ENCODE measurements around the gene SLC24A3. TPM values are rescaled to one million over a fixed set of nuclear protein-coding genes. Genes with fewer than 3 reads are reported as not detected.

The SLC24A3 gene
- polyA plus RNA-seq, 3 donors, result 3.0 to 4.5 (median 3.1) TPM

DNA sequence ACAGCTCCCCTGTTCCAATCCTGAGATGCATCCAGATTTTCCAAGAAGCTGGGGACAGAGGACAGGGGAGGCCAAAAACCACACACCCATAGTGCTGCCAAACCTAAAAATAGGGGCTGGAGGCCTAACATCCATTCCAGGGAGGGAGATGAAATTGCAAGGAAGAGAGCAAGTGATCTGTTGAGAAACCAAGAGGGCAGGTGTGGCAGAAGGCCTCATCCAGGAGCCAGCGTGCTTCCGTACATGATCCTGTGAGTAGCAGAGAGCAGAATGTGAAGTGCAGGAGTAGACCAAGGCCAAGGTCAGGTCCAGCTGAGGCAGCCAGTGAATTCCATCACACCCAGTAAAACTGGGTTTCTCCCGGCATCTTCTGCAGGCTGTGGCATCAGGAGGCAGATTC lies 377.9 kb downstream of the SLC24A3 start:
- no peak for DNase-seq

DNA sequence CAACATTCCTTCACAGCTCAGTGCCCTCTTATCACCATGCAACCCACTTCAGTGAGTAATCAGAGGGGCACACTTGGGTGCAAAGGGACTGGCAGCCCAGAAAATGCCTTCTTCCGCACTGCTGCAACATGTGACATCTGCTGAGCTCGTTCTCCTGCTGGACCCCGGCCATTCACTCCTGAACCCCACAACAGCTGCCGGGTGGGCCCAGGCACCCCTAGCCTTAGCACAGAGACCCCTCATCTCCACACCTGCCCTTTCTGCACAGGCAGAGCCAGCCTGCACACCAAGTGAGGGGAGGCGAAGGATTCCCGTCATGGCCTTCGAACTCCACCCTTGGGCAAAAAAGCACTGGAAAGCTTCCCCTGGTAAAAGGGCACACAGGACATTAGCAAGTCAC lies 381.3 kb downstream of the SLC24A3 start:
- DNase-seq, result no peak

DNA sequence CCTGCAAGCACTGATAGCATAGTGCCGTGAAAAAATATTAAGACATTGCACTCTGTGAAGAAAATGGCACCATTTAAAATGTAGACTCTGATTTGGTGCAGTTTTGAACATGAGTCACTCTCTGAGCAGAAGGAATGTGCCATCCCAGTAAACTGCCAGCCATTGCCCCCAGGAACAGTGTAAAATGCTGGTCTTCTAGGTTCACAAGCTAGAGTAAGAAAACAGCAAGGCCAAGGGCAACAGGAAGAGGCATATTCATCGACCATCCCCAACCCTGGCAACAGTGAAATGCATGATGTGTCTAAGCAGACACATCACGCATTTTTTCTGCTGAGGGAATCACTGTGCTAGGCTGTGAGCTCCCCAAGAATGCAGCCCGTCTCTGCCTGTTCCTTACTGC lies 382.5 kb downstream of the SLC24A3 start:
- no peak for DNase-seq

DNA sequence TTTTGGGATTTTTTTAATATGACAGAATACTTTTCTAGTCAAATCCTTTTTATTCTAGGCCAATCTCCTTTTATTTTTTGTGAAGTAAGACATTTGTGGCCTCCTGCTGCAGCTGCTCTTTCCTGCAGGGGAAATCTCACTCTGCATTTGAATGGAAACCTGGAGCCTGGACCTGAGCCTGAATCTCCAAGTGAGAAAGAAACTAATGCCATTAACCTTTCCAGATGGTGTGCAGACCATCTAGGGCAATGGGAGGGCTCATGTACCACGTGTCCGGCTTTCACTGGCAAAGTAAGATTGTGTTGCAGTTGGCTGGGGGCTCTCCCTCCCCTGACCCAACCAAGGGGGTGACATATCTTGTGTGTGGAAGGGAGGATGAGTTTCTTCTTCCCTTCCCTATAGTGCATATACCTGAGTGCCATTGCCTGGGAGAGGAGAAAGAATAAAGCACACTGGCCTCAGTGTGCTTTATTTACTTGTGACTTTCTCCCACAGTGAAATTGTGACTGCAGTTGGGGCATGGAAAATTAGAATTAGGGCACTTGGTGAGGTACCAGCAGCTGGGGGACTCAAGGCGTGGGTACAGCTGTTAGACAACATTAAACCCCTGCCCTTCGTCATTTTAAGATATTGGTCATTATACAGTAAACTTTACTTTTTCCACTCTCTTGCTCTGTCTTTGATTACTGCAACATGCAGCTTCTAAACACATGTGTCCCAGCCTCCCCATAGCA lies 385.8 kb downstream of the SLC24A3 start:
- no peak for DNase-seq

DNA sequence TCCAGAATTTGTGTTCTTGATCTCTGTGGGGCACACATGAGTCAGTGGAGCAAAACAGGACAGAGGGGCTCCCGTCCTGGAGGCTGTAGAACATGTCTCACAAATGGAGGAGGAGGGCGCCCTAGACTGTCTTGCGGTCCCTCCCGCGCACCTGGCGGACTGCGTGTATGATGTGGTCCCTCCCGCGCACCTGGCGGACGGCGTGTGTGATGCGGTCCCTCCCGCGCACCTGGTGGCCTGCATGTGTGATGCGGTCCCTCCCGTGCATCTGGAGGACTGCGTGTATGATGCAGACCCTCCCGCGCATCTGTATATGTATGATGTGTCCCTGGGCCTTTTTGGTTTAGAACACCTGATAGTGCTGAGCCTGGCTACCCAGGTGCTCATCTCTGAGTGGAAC lies 386.8 kb downstream of the SLC24A3 start:
- no peak for DNase-seq

DNA sequence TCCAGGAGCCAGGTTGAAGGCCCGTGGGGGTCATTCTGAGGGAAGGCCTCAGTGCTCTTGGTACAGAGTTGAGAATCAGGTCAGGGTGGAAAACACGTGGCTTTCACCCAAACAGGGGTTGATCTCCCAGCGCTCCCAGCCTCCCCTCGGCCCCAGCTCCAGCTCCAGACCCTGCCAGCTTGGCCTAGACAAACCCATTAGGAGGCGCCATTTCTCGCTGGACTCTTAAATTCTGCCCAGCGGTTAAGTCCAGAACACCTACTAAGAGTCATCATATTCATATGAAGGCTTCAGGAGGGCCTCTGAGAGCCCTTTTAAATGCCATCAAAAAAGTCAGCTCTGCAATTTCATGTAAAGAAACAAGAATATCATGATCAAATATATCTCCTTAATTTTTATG lies 387.6 kb downstream of the SLC24A3 start:
- DNase-seq, result no peak

DNA sequence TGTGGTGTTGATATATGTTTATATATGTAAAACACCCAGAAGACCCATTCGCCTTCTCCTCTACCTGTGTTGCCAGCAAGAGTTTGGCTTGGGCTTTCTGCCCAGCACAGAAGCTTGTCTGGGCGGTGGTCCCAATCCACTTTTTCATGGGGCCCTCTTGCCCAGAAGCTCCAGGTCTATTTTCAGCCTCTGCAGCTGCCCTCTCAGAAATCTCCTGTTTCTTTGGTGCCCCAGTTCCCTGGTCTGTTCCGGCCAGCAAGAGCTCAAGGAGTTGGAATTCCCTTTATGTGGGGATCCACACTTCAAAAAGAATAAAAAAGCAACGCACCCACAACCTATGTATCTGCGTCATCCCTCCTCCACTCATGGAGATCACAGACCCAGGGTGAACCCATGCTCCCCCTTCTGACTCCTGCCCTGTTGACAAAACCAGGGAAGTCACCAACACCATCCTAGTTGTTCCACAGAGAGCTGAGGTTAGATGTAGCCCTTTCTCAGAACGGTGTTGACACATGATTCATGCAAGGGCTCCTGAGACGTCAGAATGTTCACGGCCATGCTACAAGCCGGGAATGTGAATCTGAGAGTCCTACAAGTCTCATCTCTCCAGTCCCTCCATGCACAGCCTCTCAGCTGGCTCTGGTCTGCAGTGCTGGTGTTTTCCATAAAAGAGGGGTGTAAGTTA lies 388.8 kb downstream of the SLC24A3 start:
- DNase-seq, result no peak

DNA sequence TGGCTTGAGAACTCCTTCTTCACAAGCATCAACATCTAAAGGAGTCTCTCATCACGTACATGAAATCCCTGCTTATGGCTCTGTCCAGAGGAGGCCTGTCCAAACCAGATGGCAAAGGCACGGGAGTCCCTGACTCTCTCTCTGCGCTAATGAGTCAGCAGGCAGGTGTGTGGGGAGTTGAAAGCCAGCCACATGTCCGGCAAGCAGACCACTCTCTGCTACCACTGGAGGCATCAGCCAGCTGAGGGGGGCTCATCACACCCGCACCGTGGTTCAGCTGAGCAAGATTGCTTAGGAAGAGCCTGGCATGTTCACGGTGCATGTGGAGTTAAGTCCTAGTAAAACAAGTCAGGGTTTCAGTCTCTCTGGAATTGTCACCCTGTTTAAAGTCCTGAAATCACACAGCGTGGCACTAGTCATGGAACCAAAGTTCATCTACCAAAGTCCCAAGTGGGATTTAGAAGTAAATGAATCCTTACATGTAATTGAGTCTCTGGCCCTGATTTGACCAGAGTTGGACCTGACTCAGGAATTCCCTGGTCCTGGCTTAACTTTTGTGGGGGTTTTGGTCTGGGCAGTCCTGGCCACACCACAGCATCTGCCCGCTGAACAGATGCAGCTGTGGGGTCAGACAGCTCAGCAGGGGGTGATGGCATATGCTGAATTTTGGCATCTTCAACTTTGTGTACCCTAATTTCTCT lies 390.4 kb downstream of the SLC24A3 start:
- no peak for DNase-seq

DNA sequence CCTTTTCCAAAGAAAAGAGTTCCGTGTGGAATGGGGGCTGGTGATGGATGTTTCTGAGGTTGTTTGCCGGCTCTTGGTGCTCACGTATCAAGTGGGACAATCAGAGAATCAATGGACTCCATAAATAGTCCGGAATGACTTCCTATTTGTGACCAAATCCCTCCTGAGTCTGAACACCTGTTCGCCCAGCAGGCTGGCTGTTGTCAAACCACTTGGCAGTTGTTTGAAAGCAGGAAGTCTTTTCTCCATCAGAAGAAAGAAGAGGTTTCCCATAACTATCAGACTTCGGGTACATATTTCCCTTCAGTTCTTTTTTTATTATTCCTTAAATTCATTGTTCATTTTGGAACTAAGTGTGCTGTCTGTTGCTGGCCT lies 390.9 kb downstream of the SLC24A3 start:
- no peak for DNase-seq

DNA sequence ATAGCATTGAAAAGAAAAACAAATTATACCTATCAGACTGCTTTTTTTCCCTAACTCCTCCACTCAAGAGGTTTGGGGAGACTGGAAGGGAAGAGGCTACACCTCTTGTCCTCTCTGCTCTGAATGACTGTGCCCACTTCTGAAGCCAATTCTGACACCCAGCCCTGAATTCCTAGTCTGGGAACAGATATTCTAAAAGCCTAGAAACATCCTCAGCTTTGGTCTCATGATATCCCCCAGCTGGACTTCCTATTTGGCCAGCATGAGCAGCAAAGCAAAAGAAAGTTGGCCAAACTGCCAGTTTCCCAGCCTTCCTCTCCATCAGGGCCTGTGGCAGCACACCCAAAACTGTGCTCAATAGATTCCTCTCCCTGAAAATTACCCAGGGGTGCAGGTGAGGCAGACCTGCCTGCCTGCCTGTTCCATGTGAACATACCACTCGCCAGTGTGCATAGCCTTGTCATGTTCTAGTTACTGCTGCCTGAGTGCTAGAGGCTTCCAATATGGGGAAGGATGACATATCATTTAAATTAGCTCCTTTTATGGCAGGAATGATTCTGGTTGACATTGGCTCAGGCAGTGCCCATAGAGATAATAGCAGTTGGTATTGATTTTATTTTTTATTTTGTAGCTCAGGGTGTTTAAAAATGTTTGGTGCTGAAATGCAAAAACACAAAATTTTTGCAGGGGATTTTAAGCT lies 393.5 kb downstream of the SLC24A3 start:
- DNase-seq, result no peak

DNA sequence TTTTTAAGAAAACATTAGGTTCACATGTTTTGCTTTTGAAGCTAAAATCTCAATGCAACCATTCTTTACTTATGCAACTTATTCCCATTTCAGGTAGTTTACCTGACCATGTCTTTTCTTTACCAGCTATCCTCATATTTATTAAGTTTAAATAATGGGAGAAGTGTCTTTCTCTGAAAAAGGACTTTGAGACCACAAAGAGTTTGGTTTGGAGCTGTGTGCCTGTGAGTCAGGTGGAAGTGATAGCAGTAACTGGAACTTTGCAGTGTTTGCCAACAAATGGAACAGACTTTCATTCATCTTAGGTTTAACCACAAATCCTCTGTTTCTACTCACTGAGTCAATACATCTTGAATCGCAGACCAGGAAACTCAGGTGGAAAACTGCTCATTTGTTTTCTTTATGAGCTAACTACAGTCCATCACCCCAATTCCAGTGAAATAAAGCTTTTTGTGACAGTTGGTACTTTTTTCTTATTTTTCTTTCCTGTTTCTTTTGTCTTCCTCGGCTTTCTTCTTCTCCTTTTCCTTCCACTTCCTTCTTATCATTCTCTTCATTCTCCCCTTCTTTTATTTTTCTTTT lies 397.3 kb downstream of the SLC24A3 start:
- DNase-seq, result no peak

DNA sequence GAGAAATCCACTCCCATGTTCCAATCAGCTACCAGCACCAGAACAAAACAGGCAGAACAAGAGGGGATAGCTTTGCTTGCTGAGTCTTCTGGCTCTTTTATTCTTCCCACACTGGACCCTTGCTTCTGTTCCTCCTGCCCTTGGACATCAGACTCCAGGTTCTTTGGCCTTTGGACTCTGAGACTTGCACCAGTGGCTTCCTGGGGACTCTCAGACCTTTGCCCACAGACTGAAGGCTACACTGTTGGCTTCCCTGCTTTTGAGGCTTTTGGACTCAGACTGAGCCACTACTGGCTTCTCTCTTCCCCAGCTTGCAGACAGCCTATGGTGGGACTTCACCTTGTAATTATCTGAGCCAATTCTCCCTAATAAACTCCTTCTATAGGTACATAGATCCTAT lies 403.2 kb downstream of the SLC24A3 start:
- no peak for DNase-seq

DNA sequence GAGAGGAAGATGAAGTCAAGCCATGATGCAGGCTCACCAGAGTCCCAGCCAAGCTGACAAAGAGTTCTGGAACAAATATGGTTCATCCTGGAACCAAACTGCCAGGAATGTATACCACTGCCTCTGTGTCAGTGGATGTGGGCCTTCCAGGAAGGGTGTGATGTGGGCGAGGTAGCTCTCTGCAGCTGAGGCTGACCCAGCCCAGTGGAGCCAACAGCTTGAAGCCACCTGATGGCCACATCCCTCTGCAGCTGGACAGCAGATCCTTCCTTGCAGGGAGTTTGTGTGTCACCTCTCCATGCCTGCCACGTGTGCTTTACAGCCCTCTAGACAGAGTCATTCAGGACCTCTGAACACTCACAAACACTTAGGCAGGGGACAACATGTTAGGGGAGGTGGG lies 403.6 kb downstream of the SLC24A3 start:
- DNase-seq, result no peak

DNA sequence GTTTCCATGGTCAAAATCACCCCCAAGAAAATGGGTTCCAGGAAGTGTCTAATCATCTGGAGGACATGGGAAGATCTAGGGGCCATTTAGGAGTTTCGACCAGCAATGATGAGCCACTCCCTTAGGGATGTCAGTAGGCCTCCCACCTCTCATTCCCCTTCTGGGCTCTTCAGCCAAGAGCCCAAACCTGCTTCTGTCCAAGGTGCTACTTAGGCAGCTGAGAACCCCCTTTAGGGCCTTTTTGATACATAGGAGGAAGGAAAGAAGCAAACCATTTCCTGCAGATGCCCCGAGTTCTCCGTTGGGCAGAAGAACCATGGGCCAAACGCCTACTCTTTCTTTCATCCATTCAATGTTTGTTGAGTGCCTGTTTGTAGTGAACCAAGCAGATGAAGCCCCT lies 404.2 kb downstream of the SLC24A3 start:
- no peak for DNase-seq

DNA sequence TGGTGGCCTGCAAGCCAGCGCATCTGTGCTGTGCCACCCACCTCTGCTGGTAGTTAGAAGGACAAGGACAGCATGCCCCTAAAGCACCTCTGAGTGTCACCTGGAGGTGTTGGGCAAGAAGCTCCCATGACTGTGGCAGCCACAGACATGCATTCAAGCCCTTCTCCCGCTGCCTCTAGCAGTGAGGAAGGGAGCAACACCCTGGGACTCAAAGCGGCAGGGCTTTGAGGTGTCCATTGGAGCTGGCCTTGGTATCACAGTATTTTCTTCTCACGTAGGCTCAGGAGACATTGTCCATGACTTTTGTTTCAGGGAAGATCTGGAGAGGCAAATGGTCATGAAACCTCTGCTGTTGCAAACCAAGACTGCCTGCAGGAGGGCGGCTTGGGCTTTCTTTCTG lies 404.8 kb downstream of the SLC24A3 start:
- no peak for DNase-seq

DNA sequence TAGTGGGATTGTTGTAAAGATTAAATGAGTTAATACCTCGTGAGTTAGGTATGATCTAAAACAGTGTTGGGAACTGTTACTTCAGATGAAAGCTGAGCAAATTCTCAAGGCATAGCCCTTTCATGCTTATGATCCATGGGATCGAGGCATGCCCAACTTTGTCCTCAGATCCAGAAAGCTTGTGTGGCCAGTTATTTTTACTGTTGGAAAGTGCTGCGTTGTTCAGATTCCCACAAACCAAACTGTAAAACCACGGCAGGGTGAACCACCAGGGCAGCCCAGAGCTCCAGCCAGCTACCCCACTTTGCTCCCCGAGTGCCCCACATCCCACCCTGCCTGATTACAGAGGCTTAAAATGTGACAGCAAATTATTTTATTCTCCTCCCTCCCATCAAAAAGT lies 406.3 kb downstream of the SLC24A3 start:
- DNase-seq, result no peak

DNA sequence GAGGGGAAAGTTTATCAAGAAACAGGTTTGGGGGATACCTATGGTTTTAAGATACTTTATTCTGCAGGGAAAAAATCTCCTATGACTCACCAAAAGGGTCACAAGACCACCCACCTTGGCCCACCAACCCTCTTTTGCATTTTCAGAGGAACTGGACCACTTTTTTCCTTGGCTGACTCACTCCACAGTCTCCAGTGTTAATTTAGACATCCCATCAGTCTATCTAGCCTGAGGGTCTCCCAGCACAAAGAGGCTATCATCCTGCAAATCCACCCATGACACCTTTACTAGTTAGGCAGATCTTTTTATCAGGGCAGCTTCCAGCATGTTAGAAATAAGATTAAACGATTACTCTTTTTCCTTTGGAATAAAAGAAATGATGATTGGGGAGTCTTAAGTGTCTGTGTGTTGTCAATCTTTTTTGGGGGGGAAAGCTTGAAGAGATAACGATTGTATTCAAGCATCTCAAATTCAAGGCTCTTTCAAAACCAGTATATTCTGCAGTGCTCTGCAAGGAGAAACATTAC lies 407.5 kb downstream of the SLC24A3 start:
- no peak for DNase-seq

DNA sequence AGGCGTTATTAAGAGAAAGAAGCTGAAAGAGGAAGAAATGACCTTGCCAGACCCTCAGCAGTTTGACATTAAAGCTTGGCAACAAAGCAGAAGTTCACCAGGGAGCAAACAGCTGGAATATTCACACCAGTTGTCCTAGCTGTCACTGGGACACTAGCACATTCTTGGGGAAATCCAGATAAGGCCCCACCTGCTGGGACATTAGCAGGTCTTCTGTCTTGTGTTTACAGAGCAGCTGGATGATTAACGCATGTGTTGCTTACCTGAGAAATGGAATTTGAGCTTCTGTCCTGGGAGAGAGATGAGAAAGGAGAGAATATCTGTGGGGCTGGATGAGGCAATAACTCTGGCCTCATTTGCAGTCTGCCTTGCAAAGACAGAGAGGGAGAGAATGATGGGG lies 408.0 kb downstream of the SLC24A3 start:
- peak; percentile 2 for DNase-seq

DNA sequence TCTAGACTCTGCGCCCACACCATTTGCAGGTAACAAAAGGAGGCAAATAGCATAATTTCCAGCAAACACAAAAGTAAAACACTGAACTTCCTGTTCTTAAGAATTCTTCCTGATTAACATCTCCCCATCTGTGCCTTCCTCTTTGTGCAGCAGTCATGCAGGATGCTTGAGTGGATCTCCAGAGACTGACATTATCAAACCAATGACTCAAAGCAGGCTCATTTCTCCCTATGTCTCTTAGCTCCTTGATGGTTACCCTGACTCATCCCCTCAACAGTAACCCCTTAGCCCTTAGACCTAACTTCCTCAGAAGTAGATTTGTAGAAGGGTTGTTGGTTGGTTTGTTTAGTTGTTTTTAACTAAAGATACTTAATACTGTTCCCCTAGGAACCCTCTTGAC lies 408.6 kb downstream of the SLC24A3 start:
- DNase-seq, result no peak

DNA sequence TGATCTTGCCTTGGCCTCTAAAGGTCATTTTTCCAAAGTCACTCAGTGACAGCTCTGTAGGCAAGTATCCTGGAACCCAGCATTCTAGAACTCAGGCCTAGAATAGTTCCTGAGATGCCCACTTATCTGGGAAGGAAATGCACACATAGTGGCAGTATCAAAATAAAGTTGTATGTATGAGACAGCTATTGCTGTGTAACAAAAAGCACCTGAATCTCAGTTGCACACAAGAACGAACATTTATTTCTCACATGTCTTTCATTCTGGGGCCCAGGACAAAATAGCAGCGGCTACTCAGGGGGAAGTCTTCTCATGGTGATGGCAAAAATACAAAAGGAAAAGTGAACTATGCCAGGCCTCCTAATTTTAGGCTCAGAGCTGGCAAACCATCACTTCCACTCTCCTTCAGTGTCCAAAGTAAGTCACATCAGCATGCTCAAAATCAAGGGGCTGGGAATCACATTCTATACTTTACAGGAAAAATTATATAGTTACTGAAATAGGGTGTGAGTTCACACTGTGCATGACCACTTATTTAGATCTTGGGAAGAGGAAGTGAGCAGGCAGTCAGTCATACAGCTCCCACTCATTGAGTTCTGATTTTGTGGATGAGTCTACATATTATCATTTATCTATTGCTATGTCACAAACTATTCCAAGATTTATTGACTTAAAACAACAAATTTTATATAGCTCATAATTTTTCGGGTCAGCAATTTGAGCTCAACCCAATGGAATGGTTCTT lies 412.0 kb downstream of the SLC24A3 start:
- DNase-seq, result no peak

DNA sequence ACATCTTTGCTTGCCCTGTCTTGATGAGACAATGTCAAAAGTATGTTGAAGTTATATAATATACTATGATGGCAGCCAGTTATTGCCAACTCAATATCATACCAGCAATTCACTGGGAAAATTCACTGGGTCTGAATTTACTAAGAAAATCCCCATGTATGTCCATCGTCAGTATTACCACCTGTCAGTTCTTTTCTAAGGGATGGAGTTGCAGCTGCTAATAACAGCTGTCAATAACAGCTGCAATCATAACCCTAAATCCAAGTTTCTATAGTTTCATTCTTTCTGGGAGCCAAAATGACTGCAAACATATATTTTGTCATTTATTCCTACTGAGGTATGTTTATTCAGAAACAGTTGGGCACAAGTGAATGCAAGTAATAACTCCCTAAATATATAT lies 413.0 kb downstream of the SLC24A3 start:
- DNase-seq, result no peak
